ENCODE data around the gene HMOX1. TPM values are rescaled to one million over a fixed set of nuclear protein-coding genes. Genes with fewer than 3 reads are reported as not detected.

HMOX1 gene
- total and polyA plus RNA-seq, 2 donors (not counting 3 experiments of a cell fraction or from before 2014, with no cell fraction given) = 41.1 to 69.1 TPM

GRCh38 chr22:35332278-35332677 is 48.6 kb upstream of the HMOX1 start:
- no peaks in the 10 kb centered on the region for H4K20me1 ChIP-seq (replicated peaks; ENCODE audit: control insufficient read depth, extremely low read depth, insufficient read depth, low read length)
- H3K9ac ChIP-seq (replicated peaks; ENCODE audit: extremely low read depth, insufficient read depth, low read length) = no peak overlapping the region
- no peaks in the 10 kb centered on the region for H3K9me1 ChIP-seq (replicated peaks; ENCODE audit: control insufficient read depth, extremely low read depth, insufficient read depth, low read length)
- H3K36me3 ChIP-seq (ENCODE audit: control insufficient read depth in 2 of 2, extremely low read depth in 1 of 2, insufficient read depth in 2 of 2, low read length in 2 of 2) = peaks cover 2 to 53% of the 10 kb centered on the region in 2 experiments
- dilution Hi-C loops (cut with MboI; ENCODE audit: extremely low pct_ligation_motif_present, low sequenced_read_pairs) (no loop called here), intact Hi-C loops (cut with micrococcal nuclease) (no loop called here)
- H3K9me3 ChIP-seq (replicated peaks; ENCODE audit: control insufficient read depth, insufficient read depth, low read length) = no peaks in the 10 kb centered on the region
- ChIA-PET POLR2A (no interaction called here), CTCF (no interaction called here)
- H3K27me3 ChIP-seq (ENCODE audit: control insufficient read depth in 2 of 2, insufficient read depth in 2 of 2, low read length in 2 of 2) = no peaks in the 10 kb centered on the region
- no peaks in the 10 kb centered on the region for H3K79me2 ChIP-seq (ENCODE audit: control insufficient read depth, insufficient read depth, low read length)
- H3K4me1 ChIP-seq (ENCODE audit: control insufficient read depth, extremely low read depth, insufficient read depth, low read length) = peaks cover 20% of the 10 kb centered on the region
- H3K4me3 ChIP-seq (replicated peaks in 1 of 3; ENCODE audit: insufficient read depth in 1 of 3, low read depth in 1 of 3, low read length in 3 of 3) = no peak overlapping the region
- no peak for TF ChIP-seq FOS (IDR thresholded peaks at IDR 0.05; ENCODE audit: borderline replicate concordance, insufficient read depth, low read length)
- TF ChIP-seq GATA2 (IDR thresholded peaks at IDR 0.05; ENCODE audit: insufficient read depth, insufficient read length, low read depth, low read length) = no peak
- TF ChIP-seq POLR2A (IDR thresholded peaks at IDR 0.05; ENCODE audit: low read depth, low read length) = no peak
- no peak for TF ChIP-seq POLR2AphosphoS5 (IDR thresholded peaks at IDR 0.05; ENCODE audit: insufficient read depth, low read depth, low read length)
- TF ChIP-seq MYC (IDR thresholded peaks at IDR 0.05; ENCODE audit: low read depth, low read length) = no peak
- no peak for TF ChIP-seq JUN (IDR thresholded peaks at IDR 0.05; ENCODE audit: borderline replicate concordance, insufficient read depth, insufficient read length, low read depth)
- TF ChIP-seq EZH2 (IDR thresholded peaks at IDR 0.05; ENCODE audit: borderline replicate concordance, low read depth, low read length, severe bottlenecking) = no peak
- TF ChIP-seq MAX (IDR thresholded peaks at IDR 0.05; ENCODE audit: insufficient read depth, insufficient read length) = no peak
- no peak for TF ChIP-seq CTCF (IDR thresholded peaks at IDR 0.05; ENCODE audit: extremely low read depth in 1 of 2, insufficient read depth in 1 of 2, low read depth in 1 of 2, low read length in 2 of 2)
- no peak overlapping the region for H3K4me2 ChIP-seq (ENCODE audit: insufficient read depth, low read length)
- no peak overlapping the region for H3K27ac ChIP-seq (ENCODE audit: insufficient read depth, low read depth, low read length)
- H2AFZ ChIP-seq (ENCODE audit: low read depth, low read length) = no peak overlapping the region
- no peak for DNase-seq (ENCODE audit: low read depth, low spot score)
- no peak for FAIRE-seq
- no TSS peak for BruUV-seq (replicated peaks)

Measured in endothelial cell of umbilical vein (primary cell).